Measurements from ENCODE around the gene AHNAK2. TPM values are rescaled to one million over a fixed set of nuclear protein-coding genes. Genes with fewer than 3 reads are reported as not detected.

The AHNAK2 gene
- total and polyA plus RNA-seq, 9 of the 15 experiments (the other 6 are each of a cell fraction or from before 2014, with no cell fraction given) = 0.04 to 0.09 (median 0.04) TPM; not detected in 6

DNA sequence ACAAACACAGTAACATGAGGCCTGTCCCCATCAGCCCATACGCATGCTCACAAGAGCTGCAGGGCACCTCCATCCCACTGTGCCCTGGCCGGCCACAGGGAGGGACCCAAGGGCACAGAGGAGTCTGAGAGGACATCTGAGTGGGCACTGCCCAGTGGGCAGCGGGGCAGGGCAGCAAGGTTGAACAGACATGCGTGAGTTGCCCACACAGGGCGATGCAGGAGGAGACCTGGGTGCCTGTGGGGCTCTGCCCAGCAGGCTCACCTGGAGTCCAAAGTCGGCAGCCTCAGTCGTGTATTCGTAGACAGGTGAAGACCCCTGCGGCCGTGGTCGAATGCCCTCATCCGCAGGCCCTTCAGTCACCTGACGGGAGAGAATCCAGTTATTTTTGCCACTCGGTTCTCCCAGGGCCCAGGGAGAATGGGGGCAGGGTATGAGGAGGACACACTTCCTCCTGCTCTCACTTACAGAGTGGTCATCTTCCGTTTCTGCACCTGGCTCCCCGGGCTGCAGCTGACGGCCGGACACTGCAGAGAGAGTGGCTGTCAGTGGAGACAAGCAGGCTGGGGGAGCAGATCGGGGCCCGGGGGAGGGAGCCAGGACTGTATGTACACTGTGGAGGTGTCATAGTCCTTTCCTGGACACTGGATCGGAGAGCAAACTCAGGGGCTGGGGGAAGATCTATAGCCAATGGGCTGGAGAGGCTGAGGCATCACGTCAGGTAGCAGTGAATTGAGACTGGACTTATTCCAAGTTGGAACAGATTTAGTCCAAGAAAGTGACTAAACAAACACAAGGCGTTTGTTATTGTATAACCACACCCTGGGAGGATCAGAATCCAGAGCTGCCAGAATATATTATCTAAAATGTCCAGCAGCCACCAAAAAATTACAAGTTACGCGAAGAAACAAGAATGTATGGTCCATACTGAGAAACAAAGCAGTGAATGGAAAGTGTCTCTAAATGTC, 20.7 kb downstream of the AHNAK2 start:
- peaks cover 0 to 4% of the 10 kb centered on the region in 2 experiments; a peak in 1 of 5 replicates for H3K4me1 ChIP-seq (replicated peaks in 1 of 2; ENCODE audit: control insufficient read depth in 2 of 2, insufficient read depth in 2 of 2, low read length in 2 of 2)
- no peak for DNase-seq (ENCODE audit: extremely low read depth in 1 of 4, low spot score in 3 of 4)
- in situ Hi-C loops (cut with MboI) = no loop called here
- H3K9me1 ChIP-seq (ENCODE audit: control insufficient read depth, insufficient read depth, low read length) = no peaks in the 10 kb centered on the region
- CTCF ChIA-PET (ENCODE audit: low intra/inter-chr PET ratio) = no interaction called here
- H3K27ac ChIP-seq (ENCODE audit: extremely low read depth, low read depth, low read length) = no peak overlapping the region
- H3K4me2 ChIP-seq (ENCODE audit: insufficient read depth, low read length) = no peak overlapping the region
- WGBS (ENCODE audit: insufficient coverage, low coverage, missing lambda C conversion rate) = 3% methylated on average over 15 of the region's 25 CpGs
- no peak overlapping the region for H3K4me3 ChIP-seq
- no peak; the same call in 2 of the 3 replicates for ATAC-seq
- no peaks in the 10 kb centered on the region for H3K9me3 ChIP-seq (replicated peaks; ENCODE audit: control insufficient read depth, insufficient read depth, low read depth, low read length)
- no peak for FAIRE-seq
- H3K9ac ChIP-seq (ENCODE audit: insufficient read depth in 1 of 2, low read depth in 2 of 2, low read length in 2 of 2) = peak overlapping the region in 1 of 2 experiments; percentile 35; a peak in 2 of 4 replicates
- H2AFZ ChIP-seq (ENCODE audit: low read depth, low read length) = no peak overlapping the region
- H3K79me2 ChIP-seq (ENCODE audit: control insufficient read depth, insufficient read depth, low read length) = no peaks in the 10 kb centered on the region
- POLR2A ChIA-PET = interaction anchor here (0.7 kb wide), 1 partner anchor 64 kb away, joined by 3 read pairs; no protein-coding TSS in a partner anchor
- intact Hi-C loops (cut with micrococcal nuclease) = no loop called here
- no TSS peak for BruUV-seq (replicated peaks)
- H3K36me3 ChIP-seq (ENCODE audit: control insufficient read depth, insufficient read depth, low read length) = no peaks in the 10 kb centered on the region
- peaks cover 14 to 59% of the 10 kb centered on the region in 2 experiments for H3K27me3 ChIP-seq (ENCODE audit: control insufficient read depth in 2 of 2, insufficient read depth in 2 of 2, low read length in 2 of 2)
- no peaks in the 10 kb centered on the region for H4K20me1 ChIP-seq (replicated peaks; ENCODE audit: control insufficient read depth, insufficient read depth, low read length)
- no peak for TF ChIP-seq NFYB (IDR thresholded peaks at IDR 0.05; ENCODE audit: extremely low read depth, insufficient read length)
- TF ChIP-seq ZBTB12 (CRISPR knock-in tag; IDR thresholded peaks at IDR 0.05) = no peak
- no peak for TF ChIP-seq NKRF (IDR thresholded peaks at IDR 0.05; ENCODE audit: borderline replicate concordance)
- TF ChIP-seq ZNF398 (CRISPR knock-in tag; IDR thresholded peaks at IDR 0.05) = no peak
- TF ChIP-seq PTBP1 (IDR thresholded peaks at IDR 0.05; ENCODE audit: low read depth, low read length) = no peak
- no peak for TF ChIP-seq SNRNP70 (optimal IDR thresholded peaks at IDR 0.05; ENCODE audit: low read depth, low read length)
- no peak for TF ChIP-seq ILK (tag; IDR thresholded peaks at IDR 0.05; ENCODE audit: borderline replicate concordance, low read depth)
- TF ChIP-seq, protein P1, sequence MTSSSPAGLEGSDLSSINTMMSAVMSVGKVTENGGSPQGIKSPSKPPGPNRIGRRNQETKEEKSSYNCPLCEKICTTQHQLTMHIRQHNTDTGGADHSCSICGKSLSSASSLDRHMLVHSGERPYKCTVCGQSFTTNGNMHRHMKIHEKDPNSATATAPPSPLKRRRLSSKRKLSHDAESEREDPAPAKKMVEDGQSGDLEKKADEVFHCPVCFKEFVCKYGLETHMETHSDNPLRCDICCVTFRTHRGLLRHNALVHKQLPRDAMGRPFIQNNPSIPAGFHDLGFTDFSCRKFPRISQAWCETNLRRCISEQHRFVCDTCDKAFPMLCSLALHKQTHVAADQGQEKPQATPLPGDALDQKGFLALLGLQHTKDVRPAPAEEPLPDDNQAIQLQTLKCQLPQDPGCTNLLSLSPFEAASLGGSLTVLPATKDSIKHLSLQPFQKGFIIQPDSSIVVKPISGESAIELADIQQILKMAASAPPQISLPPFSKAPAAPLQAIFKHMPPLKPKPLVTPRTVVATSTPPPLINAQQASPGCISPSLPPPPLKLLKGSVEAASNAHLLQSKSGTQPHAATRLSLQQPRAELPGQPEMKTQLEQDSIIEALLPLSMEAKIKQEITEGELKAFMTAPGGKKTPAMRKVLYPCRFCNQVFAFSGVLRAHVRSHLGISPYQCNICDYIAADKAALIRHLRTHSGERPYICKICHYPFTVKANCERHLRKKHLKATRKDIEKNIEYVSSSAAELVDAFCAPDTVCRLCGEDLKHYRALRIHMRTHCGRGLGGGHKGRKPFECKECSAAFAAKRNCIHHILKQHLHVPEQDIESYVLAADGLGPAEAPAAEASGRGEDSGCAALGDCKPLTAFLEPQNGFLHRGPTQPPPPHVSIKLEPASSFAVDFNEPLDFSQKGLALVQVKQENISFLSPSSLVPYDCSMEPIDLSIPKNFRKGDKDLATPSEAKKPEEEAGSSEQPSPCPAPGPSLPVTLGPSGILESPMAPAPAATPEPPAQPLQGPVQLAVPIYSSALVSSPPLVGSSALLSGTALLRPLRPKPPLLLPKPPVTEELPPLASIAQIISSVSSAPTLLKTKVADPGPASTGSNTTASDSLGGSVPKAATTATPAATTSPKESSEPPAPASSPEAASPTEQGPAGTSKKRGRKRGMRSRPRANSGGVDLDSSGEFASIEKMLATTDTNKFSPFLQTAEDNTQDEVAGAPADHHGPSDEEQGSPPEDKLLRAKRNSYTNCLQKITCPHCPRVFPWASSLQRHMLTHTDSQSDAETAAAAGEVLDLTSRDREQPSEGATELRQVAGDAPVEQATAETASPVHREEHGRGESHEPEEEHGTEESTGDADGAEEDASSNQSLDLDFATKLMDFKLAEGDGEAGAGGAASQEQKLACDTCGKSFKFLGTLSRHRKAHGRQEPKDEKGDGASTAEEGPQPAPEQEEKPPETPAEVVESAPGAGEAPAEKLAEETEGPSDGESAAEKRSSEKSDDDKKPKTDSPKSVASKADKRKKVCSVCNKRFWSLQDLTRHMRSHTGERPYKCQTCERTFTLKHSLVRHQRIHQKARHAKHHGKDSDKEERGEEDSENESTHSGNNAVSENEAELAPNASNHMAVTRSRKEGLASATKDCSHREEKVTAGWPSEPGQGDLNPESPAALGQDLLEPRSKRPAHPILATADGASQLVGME (CRISPR knock-in tag; IDR thresholded peaks at IDR 0.05) = no peak

All from K562 (cell line).